Daoy (cell line): ENCODE data around the gene MRPS16. TPM values are rescaled to one million over a fixed set of nuclear protein-coding genes. Genes with fewer than 3 reads are reported as not detected.
A peak's percentile ranks its signal among the peaks of the same experiment; 100 is the strongest.
"Not testable (repeated sequence)": the region's sequence is repeated elsewhere in the genome, so short reads cannot be mapped to it uniquely, and the experiment has no call there.

ENCODE experiments used
- DNase-seq: peaks from one replicate; pipeline ENCODE4 v3.0.0-alpha.2; 2015; ENCODE audit warnings: low read depth
- total RNA-seq: library from RNA; depleted of rRNA; stranded (reverse); fragments of >200 nt; shearing (Covaris generic); gene quantifications from 2 replicates; pipeline ENCODE4 v1.2.3, GENCODE V29; 2014; rRNA removed

Gene MRPS16
- total RNA-seq: 71.9 and 77.4 TPM in 2 replicates

- peak; percentile 96 for DNase-seq
These were observed at the start of gene MRPS16 for GRCh38 chr10:73252445-73253224. Gene MRPS16 (minus strand): TSS chr10:73252644. CDS start chr10:73252482, 162 bp downstream.

DNA sequence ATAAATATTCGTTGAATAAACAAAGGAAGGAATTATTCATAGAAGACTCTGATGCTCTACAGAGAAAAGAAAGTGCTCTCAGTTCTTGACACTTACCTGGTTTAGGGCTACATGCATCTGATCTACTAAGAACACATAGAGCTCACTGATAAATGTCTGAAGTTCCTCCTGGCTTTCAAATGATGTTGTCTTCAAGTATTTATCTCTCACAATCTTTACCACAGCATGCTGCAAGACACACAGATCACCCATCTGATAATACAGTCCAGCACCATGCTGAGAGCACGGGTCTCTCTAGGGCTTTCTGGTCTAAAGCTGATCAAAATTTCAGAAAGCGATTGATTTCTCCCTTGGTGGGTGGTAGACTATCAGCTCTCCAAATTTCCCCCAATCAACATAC is 44.5 kb upstream of the MRPS16 start:
- DNase-seq: no peak

DNA sequence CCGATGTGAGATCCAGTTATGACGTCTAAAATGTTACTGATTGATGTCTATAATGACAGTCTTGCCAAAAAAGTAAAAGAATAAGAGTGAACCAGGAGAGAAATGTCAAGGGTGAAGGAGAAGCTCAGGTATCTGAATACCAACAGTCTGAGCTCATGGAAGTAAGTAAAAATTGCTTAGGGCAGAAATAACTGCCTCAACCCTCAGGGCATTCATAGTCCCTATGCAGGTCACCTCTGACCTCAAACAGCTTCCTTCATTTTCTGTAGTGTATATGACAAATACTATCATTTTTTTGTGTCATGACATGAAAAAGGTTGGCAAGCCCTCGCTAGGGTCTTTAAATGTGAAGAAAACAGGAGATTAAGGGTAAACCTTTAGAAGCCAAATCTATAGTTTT is 41.0 kb upstream of the MRPS16 start:
- DNase-seq: no peak

DNA sequence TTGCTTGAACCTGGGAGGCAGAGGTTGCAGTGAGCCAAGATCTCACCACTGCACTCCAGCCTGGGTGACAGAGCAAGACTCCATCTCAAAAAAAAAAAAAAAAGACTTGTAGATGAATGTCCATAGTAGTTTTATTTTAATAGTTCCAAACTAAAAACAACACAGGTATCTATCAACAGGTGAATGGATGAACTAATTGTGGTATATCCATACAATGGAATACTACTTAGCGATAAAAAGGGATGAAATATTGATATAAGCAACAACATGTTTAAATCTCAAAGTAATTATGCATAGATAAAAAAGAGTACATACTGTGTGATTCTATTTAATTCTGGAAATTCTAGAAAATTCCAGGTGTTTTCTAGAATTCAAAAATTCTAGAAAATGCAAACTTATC is 37.5 kb upstream of the MRPS16 start:
- no peak for DNase-seq

- no peak for DNase-seq
These were observed 35.0 kb upstream of the MRPS16 start for GRCh38 chr10:73287441-73287840.

DNA sequence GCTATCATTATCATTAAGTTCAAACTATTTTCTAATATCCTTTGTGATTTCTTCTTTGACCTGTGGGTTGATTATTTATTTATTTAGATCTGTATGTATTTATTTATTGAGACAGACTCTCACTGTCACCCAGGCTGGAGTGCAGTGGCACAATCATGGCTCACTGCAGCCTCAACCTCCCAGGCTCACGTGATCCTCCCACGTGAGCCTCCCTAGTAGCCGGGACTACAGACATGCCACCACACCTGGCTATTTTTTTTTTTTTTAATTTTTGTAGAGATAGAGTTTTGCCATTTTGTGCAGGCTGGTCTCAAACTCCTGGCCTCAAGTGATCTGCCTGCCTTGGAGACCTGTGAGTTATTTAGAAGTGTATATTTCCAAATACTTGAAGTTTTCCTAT is 28.7 kb upstream of the MRPS16 start:
- DNase-seq: no peak

DNA sequence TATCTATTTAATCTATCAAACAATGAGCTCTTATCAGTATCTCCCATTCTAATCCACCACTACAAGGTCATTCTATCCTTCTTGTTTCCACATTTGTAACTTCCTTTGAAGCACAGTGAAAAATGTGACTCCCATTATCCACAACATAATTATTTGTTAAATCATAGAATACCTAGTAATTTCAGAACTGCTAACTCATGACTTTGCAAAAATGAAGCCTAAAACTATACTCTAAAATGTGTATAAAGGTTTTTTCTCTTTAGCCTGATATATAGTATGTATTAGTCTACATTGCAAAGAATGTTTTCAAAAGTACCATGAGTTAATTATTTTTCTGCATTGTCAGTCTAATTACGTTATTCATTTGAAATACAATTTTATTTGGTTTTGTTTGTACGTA is 12.0 kb upstream of the MRPS16 start:
- DNase-seq: no peak

DNA sequence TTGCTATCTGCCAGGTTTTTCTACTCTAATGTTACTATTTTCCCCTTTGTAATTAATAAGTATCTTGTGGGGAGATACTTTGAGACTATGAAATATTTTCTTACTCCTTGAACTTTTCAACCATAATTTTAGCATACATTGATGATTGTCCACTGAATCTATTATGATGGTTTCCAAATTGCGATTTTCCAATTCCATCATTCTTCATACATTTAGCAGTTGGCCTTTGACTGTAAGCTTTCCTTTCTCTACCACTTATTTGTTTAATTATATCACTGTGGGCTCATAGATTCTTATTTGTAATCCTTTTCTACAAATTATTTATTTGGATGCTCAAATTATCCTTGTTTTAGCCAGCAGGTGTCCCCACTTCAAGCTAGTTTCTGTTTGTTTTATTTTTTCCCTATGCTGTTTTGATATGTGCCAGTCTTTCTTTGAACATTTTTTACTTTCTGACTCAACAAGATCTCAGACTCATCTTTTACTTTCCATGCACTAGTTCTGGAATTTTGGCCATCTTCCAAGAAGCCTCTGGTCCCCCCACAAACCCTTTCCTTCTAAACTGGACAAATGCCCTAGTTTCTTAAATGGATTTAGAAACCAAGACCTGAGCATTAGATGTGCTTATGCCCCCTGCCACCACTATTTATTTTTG is 11.4 kb upstream of the MRPS16 start:
- no peak for DNase-seq

DNA sequence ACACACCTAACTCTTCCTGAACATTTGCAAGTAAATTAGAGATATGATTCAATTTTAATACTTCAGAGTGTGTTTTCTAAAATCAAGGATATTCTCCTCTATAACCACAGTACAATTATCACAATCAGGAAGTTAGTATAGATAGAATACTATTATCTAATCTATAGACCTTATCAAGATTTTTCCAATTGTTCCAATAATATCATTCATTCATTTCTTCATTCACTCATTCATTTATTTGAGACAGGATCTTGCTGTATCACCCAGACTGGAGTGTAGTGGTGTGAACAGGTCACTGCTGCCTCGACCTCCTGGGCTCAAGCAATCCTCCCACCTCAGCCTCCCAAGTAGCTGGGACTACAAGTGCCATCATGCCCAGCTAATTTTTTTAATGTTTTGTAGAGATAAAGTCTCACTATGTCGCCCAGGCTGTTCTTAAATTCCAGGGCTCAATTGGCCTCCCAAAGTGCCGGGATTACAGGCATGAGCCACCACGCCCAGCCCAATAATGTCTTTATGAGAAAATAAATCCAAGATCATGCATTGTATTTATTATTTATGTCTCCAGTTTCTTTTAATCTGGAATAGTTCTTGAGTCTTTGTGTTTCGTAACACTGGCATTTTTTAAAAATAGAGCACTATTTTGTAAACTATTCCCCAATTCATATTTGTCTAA is 10.6 kb upstream of the MRPS16 start:
- no peak for DNase-seq

- peak; percentile 81 for DNase-seq
These were observed 9.8 kb upstream of the MRPS16 start for GRCh38 chr10:73262105-73262730.

GRCh38 chr10:73261362-73261995 is 9.0 kb upstream of the MRPS16 start:
- no peak for DNase-seq

GRCh38 chr10:73258612-73259011 is 6.2 kb upstream of the MRPS16 start:
- DNase-seq: not testable (repeated sequence)

DNA sequence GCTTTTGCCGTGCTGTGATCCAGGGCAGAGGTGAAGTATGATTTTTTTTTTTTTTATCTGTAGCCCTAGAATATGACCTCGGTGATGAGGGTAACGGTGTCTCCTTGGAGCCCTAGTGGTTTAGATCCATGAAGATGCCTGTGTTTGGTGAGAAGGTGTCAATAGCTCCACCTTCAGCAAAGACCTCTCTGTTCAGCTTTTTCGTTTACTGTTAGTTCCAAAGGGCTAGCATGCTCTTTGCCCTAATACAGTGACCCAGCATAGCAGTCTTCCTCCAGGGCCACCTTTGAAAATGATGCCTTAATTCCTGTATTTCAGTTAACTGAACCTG is 746 bp upstream of the MRPS16 start:
- DNase-seq: no peak

GRCh38 chr10:73251683-73252444 is 580 bp downstream of the MRPS16 start:
- peak; percentile 11 for DNase-seq

DNA sequence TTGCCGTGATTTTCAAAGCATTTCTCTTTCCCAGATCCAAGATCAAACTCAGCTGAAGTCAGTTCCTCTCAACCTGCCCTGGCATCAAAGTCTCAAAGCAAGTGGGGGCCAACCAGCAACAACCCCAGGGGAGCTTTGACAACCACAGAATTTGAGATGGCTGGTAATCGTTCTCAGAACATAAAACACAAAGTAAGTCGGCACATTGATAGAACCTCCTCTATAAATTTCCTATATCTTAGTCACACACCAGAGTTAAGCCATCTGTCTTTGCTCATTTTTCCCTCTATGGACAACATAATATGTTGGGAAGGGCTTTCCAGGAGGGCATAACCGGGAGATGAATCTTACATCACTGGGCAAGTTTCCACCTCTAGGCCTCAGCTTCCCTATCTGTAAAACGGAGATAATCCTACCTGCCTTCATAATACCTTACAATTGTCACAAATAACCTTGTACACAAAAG is 4.2 kb downstream of the MRPS16 start:
- no peak for DNase-seq

GRCh38 chr10:73247509-73248258 is 4.8 kb downstream of the MRPS16 start:
- DNase-seq: no peak

GRCh38 chr10:73246646-73247508 is 5.6 kb downstream of the MRPS16 start, which contains the start of gene DNAJC9:
Gene DNAJC9 (minus strand): TSS chr10:73247255. CDS start chr10:73247189, 66 bp downstream.
- peak; percentile 96 for DNase-seq

DNA sequence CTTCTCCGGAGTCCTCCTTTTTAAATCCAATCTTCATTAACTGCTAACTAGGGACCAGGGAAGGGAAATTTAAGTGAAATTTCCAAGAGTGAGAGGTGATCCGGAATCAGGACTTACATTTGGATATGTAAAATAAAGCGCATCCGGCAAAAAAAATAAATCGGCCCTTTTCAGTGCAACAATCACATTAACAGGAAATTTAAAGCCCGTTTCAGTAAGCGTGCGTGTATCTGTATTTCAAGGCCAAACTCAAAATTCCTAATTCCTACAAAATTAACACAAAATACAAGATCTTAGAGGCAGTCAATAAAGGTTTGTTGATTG is 6.2 kb downstream of the MRPS16 start:
- DNase-seq: no peak

DNA sequence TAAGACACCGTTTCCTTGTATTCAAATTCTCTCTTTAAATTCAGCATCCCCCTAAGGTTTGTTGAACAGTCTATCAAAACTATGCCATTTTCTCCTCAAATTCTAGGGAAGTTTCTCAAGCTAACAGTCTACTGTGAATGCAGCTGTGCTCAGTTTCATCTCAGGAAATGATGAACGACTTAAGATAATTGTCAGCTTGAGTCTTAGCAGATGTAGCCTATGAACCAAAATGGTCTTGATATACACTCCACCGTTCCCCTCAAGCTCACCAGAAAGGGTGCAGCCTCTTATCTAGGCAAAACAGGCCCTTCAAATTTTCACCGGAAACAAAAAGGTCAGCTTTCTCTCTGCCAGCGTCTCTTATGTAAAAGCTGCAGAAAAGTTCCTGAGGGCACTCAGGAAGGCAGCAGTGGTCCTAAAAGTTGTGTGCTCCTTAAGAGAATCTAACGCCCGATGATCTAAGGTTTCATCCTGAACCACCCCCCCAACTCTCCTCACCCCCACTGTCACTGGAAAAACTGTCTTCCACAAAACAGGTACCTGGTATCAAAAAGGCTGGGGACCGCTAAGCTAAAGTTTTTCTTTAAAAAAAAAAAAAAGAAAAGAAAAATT is 7.5 kb downstream of the MRPS16 start:
- DNase-seq: no peak
